Activated CD4-positive, alpha-beta T cell treated with anti-CD3 and anti-CD28 coated beads, Interleukin-2, amount 50 U/mL, for 1 hour (primary cell): ENCODE measurements around the gene CDH13.

Source experiments
- DNase-seq: peaks from one replicate; pipeline ENCODE4 v3.0.0-alpha.2; 2020

The CDH13 gene

DNA sequence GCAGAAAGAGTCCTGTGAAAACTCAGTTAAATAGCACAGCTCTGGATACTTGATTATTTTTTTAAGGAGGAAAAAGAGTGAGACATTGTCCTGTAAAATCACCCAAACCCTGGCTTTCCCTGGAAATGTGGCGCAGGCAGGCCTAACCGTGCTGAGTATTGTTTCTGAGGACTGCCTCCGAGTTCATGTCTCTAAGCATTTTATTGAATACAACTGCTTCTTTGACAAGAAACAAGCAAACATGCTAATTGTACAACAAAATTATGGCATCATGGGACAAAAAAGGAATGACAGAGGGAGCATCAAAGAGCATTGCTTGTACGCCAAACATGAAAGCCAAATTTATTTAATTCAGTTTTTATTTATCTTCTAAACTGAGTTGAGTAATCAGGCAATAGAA lies 1116.5 kb downstream of the CDH13 start:
- no peak for DNase-seq

DNA sequence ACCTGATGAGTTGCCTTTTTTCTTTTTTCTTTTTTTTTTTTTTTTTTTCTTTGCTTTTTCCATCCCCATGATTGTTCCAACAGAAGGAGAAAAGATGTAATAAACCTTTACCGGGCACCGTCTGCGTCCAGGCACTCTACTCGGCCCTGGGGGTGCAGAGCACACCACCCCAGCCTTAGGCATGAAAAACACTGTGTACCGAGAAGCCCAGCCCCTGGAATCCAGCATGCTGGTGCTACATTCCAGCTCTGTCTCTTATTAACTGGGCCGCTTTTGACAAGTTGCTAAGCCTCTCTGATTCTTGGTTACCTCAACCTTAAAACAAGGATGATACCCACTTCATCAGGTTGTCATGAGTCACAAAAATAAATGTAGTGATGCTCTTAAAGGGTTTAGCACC lies 1117.0 kb downstream of the CDH13 start:
- no peak for DNase-seq

DNA sequence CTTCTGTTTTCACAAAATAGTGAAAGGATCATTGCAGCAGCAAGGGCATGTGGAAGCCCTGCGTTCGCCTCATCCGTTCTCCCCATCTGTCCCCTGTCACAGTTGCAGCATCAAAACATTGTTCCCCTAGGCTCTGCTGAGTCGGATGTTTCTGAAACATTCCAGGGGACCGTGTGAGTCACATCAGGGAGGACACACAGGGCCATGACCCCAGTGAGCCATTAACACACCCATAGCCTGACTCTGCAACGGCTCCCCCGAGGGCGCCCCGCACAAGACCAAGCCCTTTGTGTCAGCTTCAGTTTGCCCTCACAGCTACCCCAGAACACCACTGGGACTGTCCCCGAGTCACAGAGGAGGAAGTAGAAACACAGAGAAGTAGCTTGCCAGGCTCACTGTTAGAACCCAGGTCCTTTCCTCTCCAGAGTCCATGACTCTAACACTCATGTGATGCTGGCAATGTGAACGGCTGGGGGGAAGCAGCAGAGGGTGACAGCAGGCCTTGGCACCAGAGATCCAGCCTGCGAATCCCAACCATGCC lies 1117.7 kb downstream of the CDH13 start:
- DNase-seq = no peak

DNA sequence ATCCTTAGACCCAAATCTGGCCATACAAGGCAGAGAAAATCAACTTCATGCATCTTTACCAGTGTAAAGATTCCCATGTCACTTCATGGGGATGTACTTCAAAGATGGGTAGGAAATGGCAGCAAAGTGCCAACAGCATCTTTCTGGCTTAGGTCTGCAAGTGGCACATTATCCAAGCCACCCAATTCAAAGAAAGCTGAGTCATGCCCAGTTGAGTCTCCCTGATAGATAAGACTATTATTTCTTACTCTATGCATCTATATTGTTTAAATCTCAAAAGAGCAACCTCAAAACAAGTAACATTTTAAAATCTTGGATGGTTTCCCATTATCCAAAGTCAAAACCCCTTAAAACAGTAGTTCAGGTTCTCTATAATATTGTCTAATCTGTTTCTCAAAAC lies 1119.8 kb downstream of the CDH13 start:
- no peak for DNase-seq

DNA sequence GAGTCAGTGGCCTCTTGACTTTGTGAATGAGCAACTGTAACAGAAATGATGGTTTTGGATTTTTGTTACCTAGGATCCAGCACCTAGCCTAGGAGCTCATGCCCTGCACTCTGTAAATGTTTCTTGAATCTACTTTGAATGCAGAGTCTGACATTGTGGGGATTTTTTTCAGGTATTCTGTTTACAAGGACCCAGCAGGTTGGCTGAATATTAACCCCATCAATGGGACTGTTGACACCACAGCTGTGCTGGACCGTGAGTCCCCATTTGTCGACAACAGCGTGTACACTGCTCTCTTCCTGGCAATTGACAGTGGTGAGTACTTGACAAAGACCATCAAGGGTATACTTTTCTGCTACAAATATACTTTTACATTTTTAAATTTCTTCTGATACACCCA lies 1121.2 kb downstream of the CDH13 start:
- no peak for DNase-seq

DNA sequence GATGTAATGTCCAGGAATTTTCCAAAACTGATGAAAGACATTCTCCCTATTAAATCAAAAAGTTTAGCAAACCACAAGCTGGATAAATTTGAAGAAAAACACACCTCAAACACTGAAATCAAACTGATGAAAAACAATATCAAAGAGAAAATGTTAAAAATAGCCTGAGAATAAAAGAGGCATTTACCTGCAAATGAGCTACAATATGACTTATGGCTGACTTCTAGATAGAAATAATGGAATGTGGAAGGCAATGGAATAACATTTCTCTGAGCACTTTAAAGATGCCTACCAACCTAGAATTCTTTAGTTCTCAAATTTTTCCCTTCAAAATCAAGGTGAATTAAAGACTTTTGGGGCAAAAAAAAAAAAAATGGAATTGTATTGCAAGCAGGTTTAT lies 1128.6 kb downstream of the CDH13 start:
- no peak for DNase-seq

DNA sequence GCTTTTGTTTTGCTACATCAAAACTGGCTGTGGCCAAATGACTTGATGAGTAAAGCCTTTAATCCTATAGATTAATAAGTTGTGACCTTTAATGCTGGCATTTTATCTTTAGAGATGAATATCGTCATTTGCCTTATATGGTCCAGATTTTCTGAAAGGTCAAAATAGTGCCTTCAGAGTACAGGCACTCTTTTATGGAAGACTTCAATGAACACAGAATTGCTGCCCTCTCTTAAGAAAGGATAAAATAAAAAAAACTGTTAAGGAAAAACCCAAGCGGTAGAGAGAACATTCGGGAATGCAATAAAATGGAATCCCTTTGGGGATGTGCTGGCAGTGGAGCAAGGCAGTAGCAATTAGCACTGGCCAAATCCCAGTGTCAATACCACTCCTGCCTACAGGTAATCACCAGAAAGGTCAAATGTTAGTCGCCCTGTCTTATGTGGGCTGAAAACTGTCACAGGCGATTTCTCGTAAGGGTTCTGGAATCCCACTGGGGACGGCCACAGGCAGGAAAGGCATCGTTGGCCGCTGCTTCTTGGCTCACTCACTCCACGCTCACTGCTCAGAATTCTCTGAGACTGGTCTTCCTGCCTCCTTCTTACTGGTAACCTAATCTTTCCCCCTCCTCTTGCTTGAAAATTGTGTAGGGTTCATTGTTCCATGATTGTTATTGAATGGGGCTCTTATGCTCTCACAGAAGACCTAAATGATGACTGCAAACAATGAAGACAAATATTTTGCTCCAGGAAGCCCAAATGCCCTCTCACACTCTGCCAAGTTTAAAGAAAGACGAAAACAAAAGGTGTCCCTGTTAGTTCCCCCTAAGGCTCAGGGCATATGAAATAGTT lies 1135.6 kb downstream of the CDH13 start:
- DNase-seq = no peak

DNA sequence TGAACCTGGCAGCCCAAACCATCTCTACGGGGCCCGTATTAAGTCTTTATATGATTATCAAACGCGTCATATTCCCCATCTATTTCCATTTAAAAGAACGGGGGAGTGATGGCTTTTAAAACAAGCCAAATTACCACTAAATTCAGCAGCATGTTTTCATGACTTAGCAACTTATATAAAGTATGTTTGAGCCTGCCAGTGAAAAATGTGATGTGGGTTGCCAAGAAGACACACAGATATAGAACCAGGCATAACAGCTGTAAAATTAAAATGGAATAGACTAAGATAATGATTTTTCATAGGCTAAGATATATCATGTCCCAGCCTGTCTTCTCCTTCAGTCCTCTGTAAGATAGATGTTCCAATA lies 1136.2 kb downstream of the CDH13 start:
- no peak for DNase-seq

DNA sequence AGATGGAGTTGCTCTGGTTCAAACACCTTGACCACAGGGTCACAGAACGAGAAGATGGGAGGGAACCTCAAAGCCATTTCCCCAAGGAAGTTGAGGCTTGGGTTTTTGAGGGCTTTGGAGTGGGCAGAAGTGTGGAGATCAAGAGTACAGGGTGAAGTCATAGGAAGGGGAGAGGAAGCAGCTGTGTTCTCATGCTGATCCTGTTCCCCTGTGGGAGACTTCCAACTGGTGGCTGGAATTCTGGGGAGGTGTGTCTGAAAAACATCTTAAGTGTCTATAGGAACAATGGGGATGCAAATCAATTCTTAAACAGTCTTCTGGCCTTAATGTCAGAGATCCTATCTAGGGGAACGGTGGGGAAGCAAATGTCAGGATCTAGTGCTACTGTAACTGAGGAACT lies 1142.2 kb downstream of the CDH13 start:
- DNase-seq = no peak

DNA sequence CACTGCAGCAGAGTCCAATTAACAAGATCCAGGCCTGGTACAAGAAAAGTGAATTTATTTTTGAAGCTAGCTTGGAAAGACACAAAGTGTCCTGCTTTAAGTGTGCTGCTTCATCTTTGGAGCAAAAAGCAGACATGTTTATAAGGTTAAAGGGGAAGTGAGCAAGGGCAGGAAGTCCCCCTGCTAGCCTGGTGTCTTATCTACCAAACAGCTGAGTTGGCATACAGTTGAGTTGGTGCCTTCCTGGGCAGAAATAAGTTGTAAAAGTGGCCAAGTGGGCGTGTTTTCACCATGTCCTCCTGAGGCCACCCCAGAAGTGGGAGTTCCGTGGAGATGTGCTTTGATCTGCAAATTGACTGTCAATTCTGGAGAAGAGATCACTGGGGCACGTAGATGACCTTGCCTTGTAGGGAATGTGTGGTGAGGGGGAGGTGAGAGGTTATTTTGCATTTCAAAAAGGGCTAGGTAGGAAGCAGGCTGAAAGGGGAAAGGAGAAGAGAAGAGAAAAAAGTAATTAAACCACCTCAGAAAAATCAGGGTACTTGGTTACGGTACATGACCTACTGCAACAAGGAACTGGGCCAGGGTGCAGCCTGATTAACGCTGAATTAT lies 1142.7 kb downstream of the CDH13 start:
- DNase-seq = no peak

DNA sequence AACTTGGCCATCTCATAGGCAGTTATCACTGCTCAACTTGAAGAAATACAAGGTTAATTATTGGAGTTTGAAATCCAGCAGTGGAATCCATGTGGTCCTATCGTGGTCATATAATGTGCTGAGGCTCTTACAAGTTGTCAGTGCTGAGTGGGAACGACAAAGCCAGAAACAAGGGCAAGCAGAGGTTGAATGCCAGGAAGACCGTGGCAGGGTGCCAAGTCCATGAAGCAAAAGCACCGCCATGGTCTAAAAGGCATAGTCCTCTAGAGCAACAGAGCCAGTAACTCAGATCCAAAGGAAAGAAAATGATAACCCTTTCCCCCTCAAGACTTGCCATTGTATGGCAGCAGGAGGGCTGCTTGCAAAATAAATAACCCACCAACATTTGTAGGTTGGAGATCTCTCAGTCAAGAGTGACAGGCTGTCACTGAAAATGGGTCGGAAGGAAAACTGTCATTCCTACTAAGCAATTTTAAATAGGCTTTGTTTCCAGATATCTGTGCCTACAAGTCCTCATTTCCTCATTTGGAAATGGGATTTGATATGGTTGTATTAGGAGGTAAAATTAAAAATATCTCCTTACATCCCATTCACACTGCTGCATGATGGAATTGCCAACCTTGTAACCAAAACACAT lies 1144.7 kb downstream of the CDH13 start:
- no peak for DNase-seq

DNA sequence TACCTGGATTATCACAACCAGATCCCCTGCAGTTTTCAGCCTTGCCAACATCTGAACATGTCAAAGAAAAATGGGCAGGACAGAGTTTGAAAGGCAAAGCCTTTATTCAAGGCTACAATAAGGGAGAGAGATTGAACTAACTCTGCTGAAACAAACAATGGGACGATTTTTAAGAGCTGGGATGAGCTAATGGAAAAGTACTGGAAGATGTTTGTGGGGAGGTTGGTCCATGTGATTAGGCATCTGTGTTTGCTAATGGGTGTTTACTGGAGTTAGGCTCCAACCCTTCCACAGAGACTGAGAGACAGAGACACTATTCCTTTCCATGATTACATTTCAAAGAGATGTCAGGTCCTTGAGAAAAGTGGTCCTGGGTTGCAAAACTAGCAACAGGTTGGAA lies 1146.0 kb downstream of the CDH13 start:
- DNase-seq = no peak

DNA sequence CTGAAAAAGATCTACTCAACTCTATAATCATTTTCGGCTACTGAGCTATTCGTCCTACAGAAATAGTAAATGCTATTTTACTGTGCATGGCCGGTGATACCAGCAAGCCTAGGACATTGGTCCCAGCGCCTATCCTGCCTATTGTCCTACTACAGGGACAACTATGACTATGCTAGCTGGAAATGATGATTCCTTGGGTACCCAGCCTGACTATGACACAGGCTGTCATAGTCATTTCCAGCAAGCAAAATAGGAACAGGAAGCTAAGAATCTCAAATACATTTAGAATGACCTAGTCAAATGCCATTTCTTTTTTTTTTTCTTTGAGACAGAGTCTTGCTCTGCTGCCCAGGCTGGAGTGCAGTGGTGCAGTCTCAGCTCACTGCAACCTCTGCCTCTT lies 1147.3 kb downstream of the CDH13 start:
- no peak for DNase-seq

DNA sequence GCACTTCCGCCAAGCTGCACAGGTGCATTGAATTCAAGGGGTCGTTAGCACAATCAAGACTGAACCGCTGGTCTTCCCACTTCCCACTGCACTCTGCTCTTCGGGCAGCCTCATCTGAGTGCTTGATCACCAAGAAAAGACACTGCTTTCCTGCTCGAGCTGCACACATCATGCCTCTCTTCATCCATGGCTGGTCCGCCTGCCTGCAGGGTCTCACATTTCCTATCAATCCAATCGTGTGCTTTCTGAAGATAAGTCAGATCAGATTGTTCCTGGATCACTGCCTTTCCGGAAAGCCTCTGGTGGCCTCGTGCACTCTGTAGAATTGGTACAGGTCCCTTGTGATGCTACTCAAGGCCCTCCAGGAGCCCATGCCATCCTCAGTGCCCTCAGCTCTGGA lies 1150.2 kb downstream of the CDH13 start:
- no peak for DNase-seq

DNA sequence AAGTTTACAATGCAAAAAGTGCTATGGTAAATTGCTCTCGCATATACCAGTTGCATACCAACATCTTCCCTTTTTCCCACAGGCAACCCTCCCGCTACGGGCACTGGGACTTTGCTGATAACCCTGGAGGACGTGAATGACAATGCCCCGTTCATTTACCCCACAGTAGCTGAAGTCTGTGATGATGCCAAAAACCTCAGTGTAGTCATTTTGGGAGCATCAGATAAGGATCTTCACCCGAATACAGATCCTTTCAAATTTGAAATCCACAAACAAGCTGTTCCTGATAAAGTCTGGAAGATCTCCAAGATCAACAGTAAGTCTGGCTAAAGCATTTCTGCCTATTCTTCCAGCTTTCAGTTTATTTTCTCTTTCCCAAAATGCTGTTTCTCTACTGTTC lies 1153.1 kb downstream of the CDH13 start:
- DNase-seq = no peak

DNA sequence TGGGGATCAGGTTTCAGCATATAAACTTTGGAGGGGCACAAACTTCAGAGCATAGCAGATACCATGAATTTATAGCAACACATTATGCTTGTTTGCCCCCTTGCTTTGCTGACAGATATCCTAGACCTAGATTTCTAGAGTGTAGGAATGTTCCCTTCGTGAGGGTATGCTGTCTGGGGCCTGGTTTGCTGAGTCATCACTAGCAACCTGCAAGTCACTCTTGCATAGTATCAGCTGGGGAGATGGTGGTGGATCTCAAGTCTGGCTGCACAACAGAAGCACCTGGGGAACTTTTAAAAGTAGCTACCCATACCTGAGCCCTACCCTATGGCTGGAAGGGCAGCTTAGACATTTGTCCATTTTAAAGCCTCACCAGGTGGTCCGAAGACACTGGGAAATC lies 1158.7 kb downstream of the CDH13 start:
- no peak for DNase-seq

DNA sequence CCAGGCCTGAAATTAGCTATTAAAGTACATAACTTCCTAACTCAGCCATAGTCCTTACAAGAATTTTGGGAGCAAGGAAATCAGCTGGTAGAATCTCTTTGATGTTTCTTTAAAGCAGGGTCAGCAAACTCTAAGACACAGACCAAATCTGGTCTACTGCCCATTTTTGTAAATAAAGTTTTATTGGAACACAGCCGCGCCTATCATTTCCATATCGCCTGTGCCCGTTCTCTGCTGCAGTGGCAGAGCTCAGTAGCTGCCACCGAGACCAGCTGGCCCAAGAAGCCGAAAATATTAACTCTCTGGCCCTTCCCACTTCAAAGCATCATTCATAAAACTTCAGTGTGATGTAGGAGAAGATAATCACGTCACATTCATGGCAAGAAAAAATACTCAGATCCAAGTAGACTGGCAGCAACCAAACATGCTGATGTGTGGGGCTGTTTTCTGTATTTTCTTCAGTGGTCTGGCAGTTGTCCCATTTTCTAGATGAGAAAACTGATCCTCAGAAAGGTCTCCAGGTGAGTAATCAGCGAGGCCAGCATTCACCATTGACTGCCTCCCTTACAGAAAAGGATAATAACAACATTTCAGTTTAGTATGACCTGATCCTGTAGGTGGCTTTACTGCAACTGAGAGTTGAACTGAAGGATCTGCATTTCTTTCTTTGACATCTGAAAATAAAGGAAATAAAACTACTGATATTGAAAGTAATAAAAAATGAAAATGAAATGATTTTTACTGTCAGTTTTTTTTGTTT lies 1163.1 kb downstream of the CDH13 start:
- DNase-seq = no peak

DNA sequence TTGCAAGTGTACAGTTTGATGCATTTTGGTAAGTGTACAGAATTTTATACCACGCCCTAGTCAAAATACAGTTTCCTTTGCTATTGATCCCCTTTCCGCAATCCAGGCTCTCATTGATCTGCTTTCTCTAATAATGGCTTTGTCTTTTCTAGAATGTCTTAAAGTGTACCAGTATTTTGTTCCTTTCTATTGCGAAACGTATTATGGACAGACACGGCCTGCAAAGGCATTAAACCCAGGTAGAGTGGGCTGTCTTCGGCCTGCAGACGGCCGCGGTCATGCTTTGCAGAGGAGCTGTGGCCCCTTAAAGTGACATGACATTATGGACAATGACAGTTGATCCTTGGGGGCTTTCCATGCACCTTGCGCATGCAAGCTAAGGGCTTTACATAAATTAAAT lies 1165.1 kb downstream of the CDH13 start:
- no peak for DNase-seq

DNA sequence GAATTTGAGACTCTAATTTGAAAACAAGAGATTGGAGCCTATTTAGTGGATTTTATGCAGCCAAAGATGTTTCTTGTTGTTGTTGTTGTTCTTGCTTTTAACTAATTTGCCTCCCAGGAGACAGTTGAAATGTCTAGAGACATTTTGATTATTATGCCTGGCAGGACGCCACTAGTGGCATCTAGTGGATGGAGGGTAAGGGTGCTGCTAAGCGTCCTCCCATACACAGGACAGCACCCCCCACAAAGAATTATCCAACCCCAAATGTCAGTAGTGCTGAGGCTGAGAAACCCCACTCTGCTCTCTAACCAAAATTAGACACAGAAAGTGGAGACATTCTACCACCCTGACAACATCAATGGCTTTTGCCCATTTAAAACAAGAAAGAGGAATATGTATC lies 1165.6 kb downstream of the CDH13 start:
- DNase-seq = no peak

DNA sequence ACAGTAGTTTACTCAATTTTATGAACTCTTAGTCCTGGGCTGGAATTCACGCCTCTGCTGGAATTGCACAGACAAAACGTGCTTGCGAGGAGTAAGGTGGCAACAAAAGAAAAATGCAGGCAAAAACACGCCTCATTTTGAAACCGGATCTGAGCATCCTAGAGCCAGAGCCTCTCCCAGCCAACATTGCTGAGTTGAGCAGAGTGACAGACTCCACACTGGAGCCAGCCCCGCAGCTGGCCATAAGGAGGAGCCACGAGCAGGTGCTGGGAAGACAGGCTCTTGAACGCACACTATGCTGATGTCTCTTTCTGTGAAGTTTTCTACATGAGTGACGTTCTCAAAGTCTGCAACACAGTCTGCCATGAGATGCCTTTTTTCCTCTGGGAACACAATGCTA lies 1166.4 kb downstream of the CDH13 start:
- no peak for DNase-seq

DNA sequence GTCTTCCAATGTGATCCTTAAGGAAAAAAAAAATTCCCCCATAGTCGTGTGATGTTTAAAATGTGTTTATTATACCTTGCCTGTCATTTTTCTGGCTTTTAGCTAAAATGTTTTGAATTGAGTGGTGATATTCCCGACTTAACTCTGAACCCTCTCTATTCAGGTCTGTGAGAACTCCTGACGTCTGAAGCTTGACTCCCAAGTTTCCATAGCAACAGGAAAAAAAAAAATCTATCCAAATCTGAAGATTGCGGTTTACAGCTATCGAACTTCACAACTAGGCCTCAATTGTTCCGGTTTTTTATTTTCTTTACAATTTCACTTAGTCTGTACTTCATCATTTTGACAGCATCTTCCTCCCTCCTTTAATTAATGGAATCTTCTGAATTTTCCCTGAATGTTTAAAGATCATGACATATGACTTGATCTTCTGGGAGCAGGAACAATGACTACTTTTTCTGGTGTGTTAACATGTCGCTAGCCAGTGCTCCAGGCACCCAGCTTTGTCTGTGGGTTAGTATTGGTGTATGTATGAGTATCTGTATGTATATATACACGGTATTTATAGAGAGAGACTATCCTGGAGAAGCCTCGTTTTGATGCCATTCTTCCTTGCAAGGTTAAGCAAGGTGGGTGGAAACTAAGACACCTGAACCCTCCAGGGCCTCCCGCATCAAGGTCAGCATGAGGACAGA lies 1168.2 kb downstream of the CDH13 start:
- no peak for DNase-seq

DNA sequence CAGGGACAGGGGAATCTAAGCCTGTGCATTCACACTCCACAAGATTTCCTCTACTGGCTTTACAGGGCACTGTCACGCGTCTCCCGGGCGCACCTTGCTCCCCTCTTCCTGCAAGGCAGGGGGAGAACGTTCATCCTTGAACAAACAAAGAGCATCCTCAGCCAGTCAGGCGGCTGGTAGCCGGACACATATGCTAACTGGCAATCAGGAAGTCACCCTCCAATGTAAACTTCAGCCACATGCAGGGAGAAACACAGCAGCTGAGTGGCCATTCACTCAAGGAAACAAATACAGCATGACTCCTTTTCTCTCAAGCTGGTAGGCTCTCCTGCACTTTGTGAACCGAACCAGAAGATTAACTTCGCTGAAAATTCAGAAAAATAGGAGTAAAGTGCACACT lies 1170.2 kb downstream of the CDH13 start:
- DNase-seq = no peak

DNA sequence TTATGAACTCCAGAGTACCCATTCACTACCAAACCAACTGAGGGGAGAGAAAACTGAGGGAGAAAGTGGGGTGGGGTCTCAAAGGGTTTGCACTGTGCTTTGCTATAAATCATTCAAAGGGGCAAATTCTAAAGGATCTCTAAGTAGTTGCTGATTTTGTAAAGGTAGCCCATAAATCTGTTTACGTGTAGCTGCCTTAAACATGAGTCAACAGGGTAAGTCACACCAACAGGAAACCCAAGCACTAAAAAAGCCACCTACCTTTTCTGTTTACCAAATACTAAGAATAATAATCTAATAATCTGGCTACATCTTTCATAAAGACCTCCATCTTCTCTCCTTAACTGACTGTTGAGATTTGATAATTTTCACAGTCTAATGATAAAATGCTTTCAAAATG lies 1172.6 kb downstream of the CDH13 start:
- DNase-seq = no peak
